GM23338 (cell line): ENCODE data around the gene HMOX2. TPM values are rescaled to one million over a fixed set of nuclear protein-coding genes. Genes with fewer than 3 reads are reported as not detected.

ENCODE experiments used
- ATAC-seq: fragments of 200-7000 bp; cut with Tn5 transposase; 3 replicates; pipeline ENCODE4 v1.9.1; 2020
- DNase-seq: peaks from one replicate; pipeline ENCODE4 v3.0.0-alpha.2; 2015; ENCODE audit warnings: low spot score
- H2AFZ ChIP-seq: fragments of 200-600 bp; sonication (generic); 2 replicates; pipeline ENCODE4 v1.8.0; 2016; ENCODE audit warnings: antibody characterized with exemption, mild to moderate bottlenecking, moderate library complexity
- H3F3A ChIP-seq: fragments of 200-600 bp; sonication (generic); replicated peaks from 2 replicates; pipeline ENCODE4 v1.8.0; 2017; ENCODE audit warnings: antibody characterized with exemption, mixed run types, low read depth
- H3K27ac ChIP-seq: fragments of 200-600 bp; sonication (generic); 2 replicates; pipeline ENCODE4 v1.6.1; 2016; ENCODE audit warnings: low read depth
- H3K27me3 ChIP-seq: fragments of 200-600 bp; sonication (generic); 2 replicates; pipeline ENCODE4 v1.8.0; 2016; ENCODE audit warnings: mild to moderate bottlenecking, mixed run types, moderate library complexity; ENCODE audit not compliant: insufficient read depth
- H3K36me3 ChIP-seq: fragments of 200-600 bp; sonication (generic); 2 replicates; pipeline ENCODE4 v1.8.0; 2016; ENCODE audit warnings: mild to moderate bottlenecking; ENCODE audit not compliant: insufficient read depth
- H3K4me1 ChIP-seq: fragments of 200-600 bp; sonication (generic); 2 replicates; pipeline ENCODE4 v1.8.0; 2016; ENCODE audit warnings: mild to moderate bottlenecking, moderate library complexity; ENCODE audit not compliant: insufficient read depth
- H3K4me2 ChIP-seq: fragments of 200-600 bp; sonication (generic); 2 replicates; pipeline ENCODE4 v1.7.1; 2017; ENCODE audit warnings: mixed run types
- H3K4me3 ChIP-seq: fragments of 200-600 bp; sonication (generic); 2 replicates; pipeline ENCODE4 v1.6.1; 2016; ENCODE audit warnings: mixed run types
- H3K79me2 ChIP-seq: fragments of 200-600 bp; sonication (generic); replicated peaks from 2 replicates; pipeline ENCODE4 v1.8.0; 2017; ENCODE audit warnings: mild to moderate bottlenecking; ENCODE audit not compliant: insufficient read depth
- H3K9me2 ChIP-seq: fragments of 200-600 bp; sonication (generic); 2 replicates; pipeline ENCODE4 v1.8.0; 2017; ENCODE audit not compliant: insufficient read depth
- H4K20me1 ChIP-seq: fragments of 200-600 bp; sonication (generic); replicated peaks from 2 replicates; pipeline ENCODE4 v1.8.0; 2017; ENCODE audit warnings: mild to moderate bottlenecking; ENCODE audit not compliant: insufficient read depth
- H3K27ac Mint-ChIP-seq: 2 replicates; pipeline ENCODE4 v1.8.0; 2020; ENCODE audit warnings: inconsistent platforms, mild to moderate bottlenecking, moderate library complexity, mixed read lengths
- H3K27me3 Mint-ChIP-seq: 3 replicates; pipeline ENCODE4 v1.8.0; 2022; ENCODE audit warnings: low read depth, mild to moderate bottlenecking, moderate library complexity, mixed read lengths, inconsistent platforms; ENCODE audit not compliant: insufficient read depth, poor library complexity
- H3K36me3 Mint-ChIP-seq: 3 replicates; pipeline ENCODE4 v1.8.0; 2021; ENCODE audit warnings: low read depth, mild to moderate bottlenecking, inconsistent platforms, moderate library complexity, mixed read lengths
- H3K4me1 Mint-ChIP-seq: 3 replicates; pipeline ENCODE4 v1.8.0; 2020; ENCODE audit warnings: mild to moderate bottlenecking, inconsistent platforms, mixed read lengths
- H3K4me3 Mint-ChIP-seq: 3 replicates; pipeline ENCODE4 v1.8.0; 2021; ENCODE audit warnings: moderate library complexity, mild to moderate bottlenecking, inconsistent platforms, mixed read lengths
- H3K9me3 Mint-ChIP-seq: 3 replicates; pipeline ENCODE4 v1.8.0; 2020; ENCODE audit warnings: moderate library complexity, mild to moderate bottlenecking, inconsistent platforms, mixed read lengths
- EZH2 ChIP-seq: fragments of 200-600 bp; sonication (generic); IDR thresholded peaks from one replicate; pipeline ENCODE4 v1.8.0; 2017; ENCODE audit warnings: antibody characterized with exemption, mild to moderate bottlenecking, low read depth; ENCODE audit not compliant: unreplicated experiment
- EZH2phosphoT487 ChIP-seq: fragments of 200-600 bp; sonication (generic); IDR thresholded peaks from one replicate; pipeline ENCODE4 v1.8.1; 2018; ENCODE audit warnings: antibody characterized with exemption; ENCODE audit not compliant: unreplicated experiment
- POLR2AphosphoS5 ChIP-seq: IDR thresholded peaks from 2 replicates; pipeline ENCODE4 v1.6.1; 2016; ENCODE audit warnings: antibody characterized with exemption, low read depth
- REST ChIP-seq: IDR thresholded peaks from one replicate; pipeline ENCODE4 v1.6.1; 2018; ENCODE audit warnings: antibody characterized with exemption; ENCODE audit not compliant: unreplicated experiment
- STAT1 ChIP-seq: IDR thresholded peaks from one replicate; pipeline ENCODE4 v1.6.1; 2016; ENCODE audit warnings: antibody characterized with exemption; ENCODE audit not compliant: unreplicated experiment
- ZNF114 ChIP-seq: fragments of 250-450 bp; sonication (Bioruptor Pico); IDR thresholded peaks from 2 replicates; pipeline ENCODE4 v1.5.0; 2020; ENCODE audit warnings: mild to moderate bottlenecking, moderate library complexity
- ZNF462 ChIP-seq: fragments of 250-450 bp; sonication (Bioruptor Pico); IDR thresholded peaks from 2 replicates; pipeline ENCODE4 v1.5.0; 2020; ENCODE audit warnings: mild to moderate bottlenecking, moderate library complexity
- polyA plus RNA-seq: library from polyadenylated mRNA; unstranded; fragments of >200 nt; fragmentation: Nextera tagmentation; extraction: Ambion mirVana; gene quantifications from 2 replicates; pipeline ENCODE4 v1.2.1, GENCODE V29; 2016
- total RNA-seq: library from RNA; depleted of rRNA; stranded (reverse); fragments of >200 nt; shearing (Covaris generic); gene quantifications from 2 replicates; pipeline ENCODE4 v1.2.3, GENCODE V29; 2014

Gene HMOX2
- total and polyA plus RNA-seq, 2 experiments from 2014 or later = 33.0 to 38.1 TPM

- Histone ChIP-seq H3F3A (0 out of 2 replicates have a peak, but pooled peaks cover 4% of the 10 kb centered on the region), H3K79me2 (peaks cover 44% of the 10 kb centered on the region)
Measured at GRCh38 chr16:4431023-4431422, 45.2 kb upstream of the HMOX2 start.

More at GRCh38 chr16:4431023-4431422, 45.2 kb upstream of the HMOX2 start:
- Histone ChIP-seq H3K9me2 (no peaks in the 10 kb centered on the region), H3K4me1 (peaks cover 11% of the 10 kb centered on the region), H3K4me2 (no peak overlapping the region), H3K27ac (no peak overlapping the region), H4K20me1 (peaks cover 22% of the 10 kb centered on the region), H3K36me3 (peaks cover 21% of the 10 kb centered on the region; the same call in 1 of the 2 replicates), H3K27me3 (no peaks in the 10 kb centered on the region), H3K4me3 (no peak overlapping the region), H2AFZ (no peak overlapping the region)
- Mint-ChIP-seq H3K27ac (no peak overlapping the region), H3K9me3 (no peaks in the 10 kb centered on the region), H3K36me3 (peaks cover 32% of the 10 kb centered on the region), H3K4me1 (peaks cover 11% of the 10 kb centered on the region), H3K27me3 (peaks cover 4% of the 10 kb centered on the region), H3K4me3 (no peak overlapping the region)
- TF ChIP-seq EZH2 = no peak
- TF ChIP-seq STAT1 = no peak
- TF ChIP-seq EZH2phosphoT487 = no peak
- TF ChIP-seq ZNF114 = no peak
- no peak for TF ChIP-seq POLR2AphosphoS5
- TF ChIP-seq REST = no peak
- no peak for TF ChIP-seq ZNF462 (CRISPR knock-in tag)
- DNase-seq (no peak), ATAC-seq (no peak)
